ENCODE measurements around the gene CD180. TPM values are rescaled to one million over a fixed set of nuclear protein-coding genes. Genes with fewer than 3 reads are reported as not detected.

CD180 gene
- total RNA-seq, 1 experiment from 2014 or later = not detected

DNA sequence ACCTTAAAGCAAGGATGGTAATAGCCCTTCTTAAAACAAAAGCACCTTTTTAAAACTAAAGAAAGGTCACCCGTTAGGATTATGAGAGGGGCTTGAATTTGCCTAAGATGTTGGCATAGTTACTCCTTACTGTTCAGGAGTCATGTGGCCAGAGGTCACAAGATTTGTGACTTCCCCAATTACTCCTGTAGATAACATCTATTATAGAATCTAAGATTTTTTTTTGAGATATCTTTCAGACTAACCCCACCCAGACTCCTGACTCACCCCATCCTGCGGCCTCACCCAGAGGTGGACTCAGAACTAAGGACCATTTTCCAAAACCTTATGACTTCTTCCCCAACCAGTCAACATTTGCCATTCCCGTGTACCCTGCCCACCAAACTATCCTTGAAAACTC is 2.4 kb downstream of the CD180 start:
- ChIA-PET RAD21 (ENCODE audit: low non-redundant PET in 1 of 2, low total read pairs in 2 of 2, uncharacterized antibody in 2 of 2, unreplicated experiment in 2 of 2) (no interaction called here), POLR2A (no interaction called here), CTCF (no interaction called here)
- no TSS peak for BruUV-seq (replicated peaks)
- Histone ChIP-seq H3K4me3 (replicated peaks in 1 of 2; ENCODE audit: low read depth in 1 of 2, low read length in 2 of 2) (no peak overlapping the region), H3K27ac (ENCODE audit: low read depth, low read length) (no peak overlapping the region), H4K20me1 (ENCODE audit: insufficient read depth) (no peaks in the 10 kb centered on the region), H3K4me2 (ENCODE audit: low read length) (no peak overlapping the region), H3K36me3 (ENCODE audit: control insufficient read depth in 1 of 2, insufficient read depth in 2 of 2, low read length in 2 of 2) (no peaks in the 10 kb centered on the region), H3K4me1 (ENCODE audit: control insufficient read depth in 1 of 2, insufficient read depth in 2 of 2, low read length in 2 of 2) (no peaks in the 10 kb centered on the region), H3K9ac (ENCODE audit: low read length) (no peak overlapping the region), H2AFZ (ENCODE audit: low read depth, low read length, poor library complexity, severe bottlenecking) (no peak overlapping the region), H3K9me3 (ENCODE audit: control insufficient read depth in 1 of 2, insufficient read depth in 1 of 2, low read depth in 1 of 2, low read length in 2 of 2) (no peaks in the 10 kb centered on the region), H3K79me2 (ENCODE audit: insufficient read depth, low read length) (no peaks in the 10 kb centered on the region), H3K9me2 (ENCODE audit: insufficient read depth) (no peaks in the 10 kb centered on the region), H3K27me3 (ENCODE audit: insufficient read depth, low read length) (no peaks in the 10 kb centered on the region)
- TF ChIP-seq RAD21 (IDR thresholded peaks at IDR 0.05; ENCODE audit: low read depth) = no peak
- TF ChIP-seq EZH2 (IDR thresholded peaks at IDR 0.05) = no peak
- TF ChIP-seq JUND (IDR thresholded peaks at IDR 0.05) = no peak
- TF ChIP-seq CEBPB (IDR thresholded peaks at IDR 0.05; ENCODE audit: low read depth) = no peak
- TF ChIP-seq SRF (IDR thresholded peaks at IDR 0.05; ENCODE audit: low read depth) = no peak
- TF ChIP-seq SIN3A (IDR thresholded peaks at IDR 0.05; ENCODE audit: low read depth) = no peak
- TF ChIP-seq, protein P1, sequence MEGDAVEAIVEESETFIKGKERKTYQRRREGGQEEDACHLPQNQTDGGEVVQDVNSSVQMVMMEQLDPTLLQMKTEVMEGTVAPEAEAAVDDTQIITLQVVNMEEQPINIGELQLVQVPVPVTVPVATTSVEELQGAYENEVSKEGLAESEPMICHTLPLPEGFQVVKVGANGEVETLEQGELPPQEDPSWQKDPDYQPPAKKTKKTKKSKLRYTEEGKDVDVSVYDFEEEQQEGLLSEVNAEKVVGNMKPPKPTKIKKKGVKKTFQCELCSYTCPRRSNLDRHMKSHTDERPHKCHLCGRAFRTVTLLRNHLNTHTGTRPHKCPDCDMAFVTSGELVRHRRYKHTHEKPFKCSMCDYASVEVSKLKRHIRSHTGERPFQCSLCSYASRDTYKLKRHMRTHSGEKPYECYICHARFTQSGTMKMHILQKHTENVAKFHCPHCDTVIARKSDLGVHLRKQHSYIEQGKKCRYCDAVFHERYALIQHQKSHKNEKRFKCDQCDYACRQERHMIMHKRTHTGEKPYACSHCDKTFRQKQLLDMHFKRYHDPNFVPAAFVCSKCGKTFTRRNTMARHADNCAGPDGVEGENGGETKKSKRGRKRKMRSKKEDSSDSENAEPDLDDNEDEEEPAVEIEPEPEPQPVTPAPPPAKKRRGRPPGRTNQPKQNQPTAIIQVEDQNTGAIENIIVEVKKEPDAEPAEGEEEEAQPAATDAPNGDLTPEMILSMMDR (IDR thresholded peaks at IDR 0.05 in 2 of 3, conservative IDR thresholded peaks at IDR 0.05 in 1 of 3; ENCODE audit: borderline replicate concordance in 1 of 3, insufficient read depth in 1 of 3, low read depth in 2 of 3, low read length in 2 of 3) = no peak
- no peak for TF ChIP-seq EGR1 (IDR thresholded peaks at IDR 0.05; ENCODE audit: low read depth)
- no peak for TF ChIP-seq FOSL1 (IDR thresholded peaks at IDR 0.05; ENCODE audit: low read depth)
- TF ChIP-seq YY1 (IDR thresholded peaks at IDR 0.05; ENCODE audit: extremely low read depth, insufficient replicate concordance, low read depth, low read length) = no peak
- TF ChIP-seq ZNF274 (IDR thresholded peaks at IDR 0.05; ENCODE audit: low read depth, low read length) = no peak
- intact Hi-C loops (cut with micrococcal nuclease) = no loop called here
- DNase-seq (ENCODE audit: low read depth, low spot score) = no peak
- no peak for ATAC-seq

DNA sequence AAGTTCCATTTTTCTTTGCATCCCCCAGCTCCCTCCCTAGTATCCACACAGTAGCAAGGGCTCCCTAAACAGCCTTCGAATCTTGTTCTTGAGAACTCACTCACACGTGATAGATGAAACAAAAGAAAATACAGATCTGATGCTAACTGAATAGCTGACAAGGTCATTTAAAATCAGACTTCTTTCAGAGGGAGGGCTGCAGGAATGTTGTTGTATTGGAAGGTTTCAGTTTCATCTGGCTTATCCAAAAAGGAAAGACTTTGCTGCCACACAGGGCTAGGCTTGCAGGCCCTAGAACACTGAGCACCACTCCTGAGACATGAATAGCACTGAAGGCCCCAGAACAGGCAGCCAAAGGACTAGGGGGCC is 3.2 kb downstream of the CD180 start:
- CTCF ChIA-PET = no interaction called here

More for the DNA sequence above, 3.2 kb downstream of the CD180 start:
- Histone ChIP-seq H4K20me1 (ENCODE audit: insufficient read depth) (no peaks in the 10 kb centered on the region), H3K9me3 (ENCODE audit: control insufficient read depth in 1 of 2, insufficient read depth in 1 of 2, low read depth in 1 of 2, low read length in 2 of 2) (no peaks in the 10 kb centered on the region), H2AFZ (ENCODE audit: low read depth, low read length, poor library complexity, severe bottlenecking) (no peak overlapping the region), H3K4me3 (replicated peaks in 1 of 2; ENCODE audit: low read depth in 1 of 2, low read length in 2 of 2) (no peak overlapping the region), H3K79me2 (ENCODE audit: insufficient read depth, low read length) (no peaks in the 10 kb centered on the region), H3K27me3 (ENCODE audit: insufficient read depth, low read length) (no peaks in the 10 kb centered on the region), H3K27ac (ENCODE audit: low read depth, low read length) (no peak overlapping the region), H3K36me3 (ENCODE audit: control insufficient read depth in 1 of 2, insufficient read depth in 2 of 2, low read length in 2 of 2) (no peaks in the 10 kb centered on the region), H3K9ac (ENCODE audit: low read length) (no peak overlapping the region), H3K4me2 (ENCODE audit: low read length) (no peak overlapping the region), H3K4me1 (ENCODE audit: control insufficient read depth in 1 of 2, insufficient read depth in 2 of 2, low read length in 2 of 2) (no peaks in the 10 kb centered on the region), H3K9me2 (ENCODE audit: insufficient read depth) (no peaks in the 10 kb centered on the region)
- intact Hi-C loops (cut with micrococcal nuclease) = no loop called here
- TF ChIP-seq ZNF274 (IDR thresholded peaks at IDR 0.05; ENCODE audit: low read depth, low read length) (no peak), FOSL1 (IDR thresholded peaks at IDR 0.05; ENCODE audit: low read depth) (no peak), ZFX (IDR thresholded peaks at IDR 0.05) (no peak)
- no peak for ATAC-seq
- POLR2A ChIA-PET = no interaction called here
- DNase-seq (ENCODE audit: low read depth, low spot score) = no peak
- BruUV-seq (replicated peaks) = no TSS peak
- RAD21 ChIA-PET (ENCODE audit: low non-redundant PET in 1 of 2, low total read pairs in 2 of 2, uncharacterized antibody in 2 of 2, unreplicated experiment in 2 of 2) = no interaction called here

Measured in HCT116 (cell line).